NT2/D1 (cell line): ENCODE results near the gene RNU1-4.
"Not testable (repeated sequence)": the region's sequence is repeated elsewhere in the genome, so short reads cannot be mapped to it uniquely, and the experiment has no call there.

ENCODE experiments used
- DNase-seq: peaks from one replicate; pipeline ENCODE4 v3.0.0-alpha.2; 2011; ENCODE audit warnings: low read depth, low spot score
- H3K27me3 ChIP-seq: 2 replicates; pipeline ENCODE4 v1.6.0; 2011; ENCODE audit warnings: mild to moderate bottlenecking; ENCODE audit not compliant: insufficient read length, insufficient read depth
- H3K36me3 ChIP-seq: 2 replicates; pipeline ENCODE4 v1.6.1; 2011; ENCODE audit warnings: mild to moderate bottlenecking, low read length, mixed read lengths; ENCODE audit not compliant: insufficient read depth, insufficient read length
- H3K4me1 ChIP-seq: 2 replicates; pipeline ENCODE4 v1.5.1; 2011; ENCODE audit not compliant: insufficient read depth, insufficient read length
- H3K4me3 ChIP-seq: 2 replicates; pipeline ENCODE4 v1.5.1; 2011; ENCODE audit warnings: low read depth; ENCODE audit not compliant: insufficient read length
- H3K9ac ChIP-seq: 2 replicates; pipeline ENCODE4 v1.6.0; 2011; ENCODE audit warnings: low read depth; ENCODE audit not compliant: insufficient read length
- H3K9me3 ChIP-seq: 2 replicates; pipeline ENCODE4 v1.5.1; 2011; ENCODE audit warnings: mild to moderate bottlenecking, low read length; ENCODE audit not compliant: insufficient read depth

RNU1-4 gene

GRCh38 chr1:16784955-16785354 lies 44.6 kb downstream of the RNU1-4 start:
- H3K9me3 ChIP-seq, DNase-seq, H3K4me1 ChIP-seq, H3K9ac ChIP-seq, H3K27me3 ChIP-seq, H3K36me3 ChIP-seq, H3K4me3 ChIP-seq: not testable (repeated sequence)

- H3K4me1 ChIP-seq, DNase-seq, H3K9ac ChIP-seq, H3K4me3 ChIP-seq, H3K27me3 ChIP-seq, H3K36me3 ChIP-seq, H3K9me3 ChIP-seq: not testable (repeated sequence)
Measured at GRCh38 chr1:16786362-16786761, 46.0 kb downstream of the RNU1-4 start.

- not testable (repeated sequence) for DNase-seq, H3K27me3 ChIP-seq, H3K9ac ChIP-seq, H3K4me3 ChIP-seq, H3K36me3 ChIP-seq, H3K9me3 ChIP-seq, H3K4me1 ChIP-seq
Measured at GRCh38 chr1:16787175-16787574, 46.9 kb downstream of the RNU1-4 start.

DNA sequence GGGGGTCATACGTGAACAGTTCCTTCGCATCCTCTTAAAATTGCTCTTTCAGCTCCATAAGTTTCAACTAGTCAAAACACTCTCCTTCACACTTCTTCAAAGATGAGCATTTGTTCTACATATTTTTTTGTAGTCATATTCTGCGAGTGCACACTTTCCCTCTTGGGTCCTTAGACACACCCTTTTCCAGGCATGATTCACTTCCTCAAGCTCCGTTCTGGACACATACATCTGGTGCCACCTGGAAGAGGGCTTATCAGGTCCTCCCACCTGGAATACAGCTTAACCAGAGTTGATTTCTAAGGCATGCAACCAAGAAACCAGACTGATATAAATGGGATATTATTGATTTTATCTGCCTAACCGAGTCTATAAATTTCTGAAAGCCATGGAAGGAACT lies 47.4 kb downstream of the RNU1-4 start:
- not testable (repeated sequence) for DNase-seq, H3K27me3 ChIP-seq, H3K4me1 ChIP-seq, H3K4me3 ChIP-seq, H3K36me3 ChIP-seq, H3K9ac ChIP-seq, H3K9me3 ChIP-seq
